Central memory CD8-positive, alpha-beta T cell (primary cell): ENCODE results near the gene AMH.

Experiments
- ATAC-seq: fragments of 150-1000 bp; cut with Tn5 transposase; replicated peaks from 2 replicates; pipeline ENCODE4 v1.10.0; 2022; ENCODE audit warnings: mild to moderate bottlenecking, moderate FRiP score, moderate number of reproducible peaks; ENCODE audit not compliant: poor library complexity, severe bottlenecking; ENCODE audit errors: extremely low read depth
- DNase-seq, 2 donors: peaks; one replicate each; pipeline ENCODE4 v3.0.0; 2021; ENCODE audit warnings: low spot score in 2 of 2
- H3K27ac Mint-ChIP-seq: one replicate; pipeline ENCODE4 v1.8.0; 2022; ENCODE audit warnings: low read depth, mild to moderate bottlenecking, moderate library complexity, mixed read lengths
- H3K27me3 Mint-ChIP-seq: one replicate; pipeline ENCODE4 v1.8.0; 2022; ENCODE audit warnings: mixed read lengths
- H3K36me3 Mint-ChIP-seq: one replicate; pipeline ENCODE4 v1.8.0; 2022; ENCODE audit warnings: mild to moderate bottlenecking, moderate library complexity, mixed read lengths; ENCODE audit not compliant: insufficient read depth
- H3K4me1 Mint-ChIP-seq: one replicate; pipeline ENCODE4 v1.8.0; 2022; ENCODE audit warnings: mixed read lengths
- H3K4me3 Mint-ChIP-seq: one replicate; pipeline ENCODE4 v1.8.0; 2022; ENCODE audit warnings: mild to moderate bottlenecking, moderate library complexity, mixed read lengths
- H3K9me3 Mint-ChIP-seq: one replicate; pipeline ENCODE4 v1.8.0; 2022; ENCODE audit warnings: mixed read lengths

The AMH gene

GRCh38 chr19:2233601-2234280 is 15.4 kb upstream of the AMH start:
- DNase-seq: no peak
- no peaks in the 10 kb centered on the region for H3K9me3 Mint-ChIP-seq
- peak overlapping the region; percentile 91 for H3K4me3 Mint-ChIP-seq
- ATAC-seq: no peak
- no peaks in the 10 kb centered on the region for H3K27me3 Mint-ChIP-seq
- peaks cover 40% of the 10 kb centered on the region for H3K4me1 Mint-ChIP-seq
- H3K27ac Mint-ChIP-seq: peak overlapping the region; percentile 76
- peaks cover 42% of the 10 kb centered on the region for H3K36me3 Mint-ChIP-seq

GRCh38 chr19:2234996-2235380 is 14.1 kb upstream of the AMH start:
- Mint-ChIP-seq H3K27me3 (no peaks in the 10 kb centered on the region), H3K36me3 (peaks cover 44% of the 10 kb centered on the region), H3K9me3 (no peaks in the 10 kb centered on the region), H3K27ac (peak overlapping the region; percentile 90), H3K4me3 (peak overlapping the region; percentile 91), H3K4me1 (peaks cover 53% of the 10 kb centered on the region)
- DNase-seq (no peak), ATAC-seq (no peak)

- no peaks in the 10 kb centered on the region for H3K27me3 Mint-ChIP-seq
- DNase-seq: no peak
- peak overlapping the region; percentile 90 for H3K27ac Mint-ChIP-seq
- no peaks in the 10 kb centered on the region for H3K9me3 Mint-ChIP-seq
- H3K36me3 Mint-ChIP-seq: peaks cover 46% of the 10 kb centered on the region
- no peak for ATAC-seq
- H3K4me3 Mint-ChIP-seq: peak overlapping the region; percentile 91
- peaks cover 58% of the 10 kb centered on the region for H3K4me1 Mint-ChIP-seq
Measured at GRCh38 chr19:2235381-2236063, 13.6 kb upstream of the AMH start.

GRCh38 chr19:2236064-2236313 is 13.1 kb upstream of the AMH start:
- ATAC-seq: no peak
- no peaks in the 10 kb centered on the region for H3K27me3 Mint-ChIP-seq
- H3K36me3 Mint-ChIP-seq: peaks cover 43% of the 10 kb centered on the region
- no peaks in the 10 kb centered on the region for H3K9me3 Mint-ChIP-seq
- H3K4me1 Mint-ChIP-seq: peaks cover 63% of the 10 kb centered on the region
- no peak for DNase-seq
- peak overlapping the region; percentile 99 for H3K27ac Mint-ChIP-seq
- H3K4me3 Mint-ChIP-seq: peak overlapping the region; percentile 91

GRCh38 chr19:2236314-2237050 is 12.6 kb upstream of the AMH start, which contains the start of the genes PLEKHJ1 and SF3A2:
Gene PLEKHJ1, minus strand, starts transcription at chr19:2236329. Its CDS starts 81 bp downstream, at chr19:2236248.
Gene SF3A2, plus strand, starts transcription at chr19:2236824. Its CDS starts 6,595 bp downstream, at chr19:2243419.
- DNase-seq: peak; percentile 99
- H3K9me3 Mint-ChIP-seq: no peaks in the 10 kb centered on the region
- peaks cover 44% of the 10 kb centered on the region for H3K36me3 Mint-ChIP-seq
- peak; percentile 79 for ATAC-seq
- H3K27ac Mint-ChIP-seq: peak within 1 kb of the TSS; percentile 99
- no peaks in the 10 kb centered on the region for H3K27me3 Mint-ChIP-seq
- H3K4me3 Mint-ChIP-seq: peak within 1 kb of the TSS; percentile 91
- peaks cover 68% of the 10 kb centered on the region for H3K4me1 Mint-ChIP-seq

- Mint-ChIP-seq H3K4me1 (peaks cover 72% of the 10 kb centered on the region), H3K4me3 (peak overlapping the region; percentile 91), H3K27me3 (no peaks in the 10 kb centered on the region), H3K27ac (peak overlapping the region; percentile 99), H3K36me3 (peaks cover 49% of the 10 kb centered on the region), H3K9me3 (no peaks in the 10 kb centered on the region)
- DNase-seq (no peak), ATAC-seq (no peak)
Measured at GRCh38 chr19:2237051-2237868, 11.9 kb upstream of the AMH start.

GRCh38 chr19:2237869-2238153 is 11.3 kb upstream of the AMH start:
- peak overlapping the region; percentile 91 for H3K4me3 Mint-ChIP-seq
- peak overlapping the region; percentile 99 for H3K27ac Mint-ChIP-seq
- no peak for DNase-seq
- H3K27me3 Mint-ChIP-seq: no peaks in the 10 kb centered on the region
- no peaks in the 10 kb centered on the region for H3K9me3 Mint-ChIP-seq
- peaks cover 78% of the 10 kb centered on the region for H3K4me1 Mint-ChIP-seq
- peaks cover 51% of the 10 kb centered on the region for H3K36me3 Mint-ChIP-seq
- no peak for ATAC-seq

GRCh38 chr19:2239173-2239572 is 9.9 kb upstream of the AMH start:
- H3K27ac Mint-ChIP-seq: peak overlapping the region; percentile 99
- H3K4me1 Mint-ChIP-seq: peaks cover 76% of the 10 kb centered on the region
- H3K36me3 Mint-ChIP-seq: peaks cover 52% of the 10 kb centered on the region

GRCh38 chr19:2239771-2240770 is 9.1 kb upstream of the AMH start:
- peaks cover 67% of the 10 kb centered on the region for H3K4me1 Mint-ChIP-seq
- H3K36me3 Mint-ChIP-seq: peaks cover 58% of the 10 kb centered on the region
- ATAC-seq (no peak), DNase-seq (no peak)
- no peaks in the 10 kb centered on the region for H3K27me3 Mint-ChIP-seq
- H3K9me3 Mint-ChIP-seq: no peaks in the 10 kb centered on the region
- peak overlapping the region; percentile 91 for H3K4me3 Mint-ChIP-seq
- peak overlapping the region; percentile 99 for H3K27ac Mint-ChIP-seq

More at GRCh38 chr19:2239173-2239572, 9.9 kb upstream of the AMH start:
- Mint-ChIP-seq H3K9me3 (no peaks in the 10 kb centered on the region), H3K27me3 (no peaks in the 10 kb centered on the region), H3K4me3 (peak overlapping the region; percentile 91)
- DNase-seq (no peak), ATAC-seq (no peak)

- DNase-seq (no peak), ATAC-seq (no peak)
- no peaks in the 10 kb centered on the region for H3K27me3 Mint-ChIP-seq
- peaks cover 61% of the 10 kb centered on the region for H3K4me1 Mint-ChIP-seq
- peak overlapping the region; percentile 91 for H3K4me3 Mint-ChIP-seq
- H3K27ac Mint-ChIP-seq: peak overlapping the region; percentile 99
- H3K36me3 Mint-ChIP-seq: peaks cover 63% of the 10 kb centered on the region
- no peaks in the 10 kb centered on the region for H3K9me3 Mint-ChIP-seq
Measured at GRCh38 chr19:2240881-2241760, 8.0 kb upstream of the AMH start.

- Mint-ChIP-seq H3K4me1 (peaks cover 53% of the 10 kb centered on the region), H3K9me3 (no peaks in the 10 kb centered on the region), H3K27ac (peak overlapping the region; percentile 75), H3K36me3 (peaks cover 62% of the 10 kb centered on the region), H3K4me3 (peak overlapping the region; percentile 91), H3K27me3 (no peaks in the 10 kb centered on the region)
- DNase-seq (no peak), ATAC-seq (no peak)
Measured at GRCh38 chr19:2242092-2242537, 7.0 kb upstream of the AMH start.
